Spleen (tissue), 11 donors: ENCODE data around the gene NEK9. TPM values are rescaled to one million over a fixed set of nuclear protein-coding genes. Genes with fewer than 3 reads are reported as not detected.

Experiments used
- DNase-seq: peaks from one replicate; pipeline ENCODE4 v3.0.0-alpha.2; 2020
- H3K27ac ChIP-seq, 8 donors: fragments of 200-600 bp; sonication (generic) in 7 of 8; 1 replicate in 4 of 8; 2 replicates in 4 of 8; pipeline versions ENCODE4 v1.5.0 to v1.8.0; 2016 to 2021; ENCODE audit warnings: inconsistent platforms in 4 of 8, mild to moderate bottlenecking in 4 of 8, moderate library complexity in 1 of 8
- H3K27me3 ChIP-seq, 7 donors: fragments of 200-600 bp; sonication (generic) in 6 of 7; replicated peaks in 1 of 7; 1 replicate in 4 of 7; 2 replicates in 3 of 7; pipeline versions ENCODE4 v1.5.0 to v1.8.0; 2016 to 2021; ENCODE audit warnings: inconsistent platforms in 3 of 7, mild to moderate bottlenecking in 1 of 7
- H3K36me3 ChIP-seq, 6 donors: fragments of 200-600 bp; sonication (generic) in 5 of 6; 1 replicate in 4 of 6; 2 replicates in 2 of 6; pipeline versions ENCODE4 v1.5.0 to v1.8.0; 2016 to 2021; ENCODE audit warnings: inconsistent platforms in 2 of 6
- H3K4me1 ChIP-seq, 6 donors: fragments of 200-600 bp; sonication (generic) in 5 of 6; 1 replicate in 3 of 6; 2 replicates in 3 of 6; pipeline versions ENCODE4 v1.5.0 to v1.8.0; 2016 to 2021; ENCODE audit warnings: inconsistent platforms in 3 of 6
- H3K4me3 ChIP-seq, 8 donors: fragments of 200-600 bp; sonication (generic) in 7 of 8; 1 replicate in 4 of 8; 2 replicates in 4 of 8; pipeline versions ENCODE4 v1.5.0 to v1.8.0; 2016 to 2021; ENCODE audit warnings: inconsistent platforms in 4 of 8, mild to moderate bottlenecking in 4 of 8, moderate library complexity in 2 of 8
- H3K9me3 ChIP-seq, 8 donors: fragments of 200-600 bp; sonication (generic) in 7 of 8; 1 replicate in 4 of 8; 2 replicates in 4 of 8; pipeline versions ENCODE4 v1.5.0 to v1.8.0; 2016 to 2021; ENCODE audit warnings: inconsistent platforms in 4 of 8
- CTCF ChIP-seq, 11 experiments: fragments of 200-600 bp in 7 of 11; fragments of 450-650 bp in 4 of 11; sonication (generic) in 4 of 11; IDR thresholded peaks in 8 of 11; conservative IDR thresholded peaks in 3 of 11; 1 replicate in 7 of 11; 2 replicates in 4 of 11; pipeline versions ENCODE4 v1.4.0 to v1.8.0; 2016 to 2021; ENCODE audit warnings: antibody characterized with exemption in 11 of 11, inconsistent platforms in 4 of 11, mild to moderate bottlenecking in 1 of 11
- POLR2A ChIP-seq, 3 donors: fragments of 450-650 bp; IDR thresholded peaks; one replicate each; pipeline ENCODE4 v1.5.1; 2017; ENCODE audit warnings: antibody characterized with exemption in 3 of 3, mild to moderate bottlenecking in 1 of 3
- POLR2AphosphoS5 ChIP-seq, 3 donors: sonication (generic); formaldehyde crosslinking; IDR thresholded peaks; one replicate each; pipeline ENCODE4 v1.5.1; 2017; ENCODE audit warnings: antibody characterized with exemption in 3 of 3
- WGBS, 5 donors: extraction: QIAGEN DNeasy Blood & Tissue Kit in 3 of 5; methylation state at CpG; one replicate each; pipeline versions ENCODE4 v1.1.5 to v1.1.7; 2013 to 2018; 5-methylcytosine and 5-hydroxymethylcytosine counted together
- intact Hi-C: fragments of 100-400 bp; cut with DNase I; formaldehyde crosslinking; loops from one replicate; pipeline ENCODE4 v1.15.0; 2023; ENCODE audit warnings: low total_unique reads
- polyA plus RNA-seq, 3 donors: library from polyadenylated mRNA; stranded (reverse); fragments of 200-250 nt; gene quantifications; one replicate each; pipeline ENCODE4 v1.2.1, GENCODE V29; 2013
- total RNA-seq, 7 donors: library from RNA; depleted of rRNA in 3 of 7; stranded (reverse); fragments of >200 nt in 3 of 7; fragmentation: NEBNext Ultra II Directional in 4 of 7; extraction: Animal tissue kit (Norgen Biotek cat#: 25700) in 4 of 7; gene quantifications; one replicate each; pipeline versions ENCODE4 v1.1.0 to v1.2.1, GENCODE V29; 2016 to 2021
- donor health status: healthy with polysubstance abuse.
- donor health status: DM: no; HTN: no; CAD: no; lungs with moderate emphysema.
- donor health status: DM: no; HTN: no; CAD: no.
- donor health status: Bipolar disorder and iron deficiency.
- donor health status: healthy.
- donor health status: DM: no; HTN: no; CAD: no.
- donor health status: DM: yes; HTN: yes; CAD: no.

The NEK9 gene
- total and polyA plus RNA-seq, 10 donors, result 31.7 to 102 (median 72.0) TPM

GRCh38 chr14:75063013-75063412, 63.8 kb downstream of the NEK9 start:
- H3K36me3 ChIP-seq, result peaks cover 0 to 3% (median 0%) of the 10 kb centered on the region in 6 donors
- H3K4me1 ChIP-seq, result peaks cover 8 to 32% (median 23%) of the 10 kb centered on the region in 6 donors
- H3K27me3 ChIP-seq, result no peaks in the 10 kb centered on the region
- H3K9me3 ChIP-seq, result no peaks in the 10 kb centered on the region
- H3K4me3 ChIP-seq, result peak overlapping the region; percentile 60 to 95 (median 82)
- intact Hi-C loops, result no loop called here
- H3K27ac ChIP-seq, result peak overlapping the region in 5 of 8 donors; percentile 78 to 89 (median 85)
- TF ChIP-seq CTCF (IDR thresholded peaks at IDR 0.05 in 8 of 11, conservative IDR thresholded peaks at IDR 0.05 in 3 of 11), result no peak
- TF ChIP-seq POLR2AphosphoS5 (IDR thresholded peaks at IDR 0.05), result no peak
- TF ChIP-seq POLR2A (IDR thresholded peaks at IDR 0.05), result no peak
- DNase-seq, result no peak
- 17 to 37% (median 30%) methylated on average over 5 of the region's 5 CpGs for WGBS, 5 donors

- TF ChIP-seq POLR2AphosphoS5 (IDR thresholded peaks at IDR 0.05), result no peak
- TF ChIP-seq POLR2A (IDR thresholded peaks at IDR 0.05), result no peak
- TF ChIP-seq CTCF (IDR thresholded peaks at IDR 0.05 in 8 of 11, conservative IDR thresholded peaks at IDR 0.05 in 3 of 11), result no peak
- 48 to 83% (median 50%) methylated on average over 2 of the region's 2 CpGs for WGBS, 5 donors
- no peak for DNase-seq
- Histone ChIP-seq H3K4me3 (no peak overlapping the region), H3K27me3 (no peaks in the 10 kb centered on the region), H3K4me1 (peaks cover 8 to 23% (median 18%) of the 10 kb centered on the region in 6 donors), H3K9me3 (no peaks in the 10 kb centered on the region), H3K36me3 (peaks cover 0 to 3% (median 0%) of the 10 kb centered on the region in 6 donors), H3K27ac (no peak overlapping the region)
- intact Hi-C loops, result no loop called here
Measured at GRCh38 chr14:75060420-75060819, 66.4 kb downstream of the NEK9 start.

GRCh38 chr14:75059642-75060041, 67.2 kb downstream of the NEK9 start:
- intact Hi-C loops, result no loop called here
- 86 to 92% (median 90%) methylated on average over 2 of the region's 2 CpGs for WGBS, 5 donors
- Histone ChIP-seq H3K27me3 (no peaks in the 10 kb centered on the region), H3K4me3 (no peak overlapping the region), H3K9me3 (no peaks in the 10 kb centered on the region), H3K27ac (no peak overlapping the region), H3K4me1 (peaks cover 8 to 23% (median 18%) of the 10 kb centered on the region in 6 donors), H3K36me3 (peaks cover 0 to 3% (median 0%) of the 10 kb centered on the region in 6 donors)
- TF ChIP-seq POLR2AphosphoS5 (IDR thresholded peaks at IDR 0.05), result no peak
- no peak for DNase-seq

- Histone ChIP-seq H3K4me1 (peaks cover 5 to 35% (median 21%) of the 10 kb centered on the region in 6 donors), H3K27me3 (no peaks in the 10 kb centered on the region), H3K27ac (no peak overlapping the region), H3K36me3 (no peaks in the 10 kb centered on the region), H3K4me3 (no peak overlapping the region), H3K9me3 (no peaks in the 10 kb centered on the region)
- DNase-seq, result no peak
- intact Hi-C loops, result no loop called here
- WGBS, 5 donors, result 72 to 95% (median 80%) methylated on average over 1 of the region's 1 CpG
- TF ChIP-seq CTCF (IDR thresholded peaks at IDR 0.05 in 8 of 11, conservative IDR thresholded peaks at IDR 0.05 in 3 of 11), result no peak
- no peak for TF ChIP-seq POLR2A (IDR thresholded peaks at IDR 0.05)
- TF ChIP-seq POLR2AphosphoS5 (IDR thresholded peaks at IDR 0.05), result no peak
Measured at GRCh38 chr14:75054421-75054820, 72.4 kb downstream of the NEK9 start.
